Thyroid gland (tissue), 4 donors: ENCODE results near the gene MAP7D1.

Experiments used
- POLR2A ChIP-seq, 2 donors: fragments of 450-650 bp; IDR thresholded peaks; one replicate each; pipeline ENCODE4 v1.6.1; 2017; ENCODE audit warnings: antibody characterized with exemption in 2 of 2, mild to moderate bottlenecking in 2 of 2, moderate library complexity in 1 of 2
- TF ChIP-seq, protein P1 (sequence below), 6 experiments: fragments of 200-600 bp in 3 of 6; fragments of 450-650 bp in 3 of 6; sonication (generic) in 3 of 6; IDR thresholded peaks; one replicate each; pipeline ENCODE4 v1.5.1; 2016 to 2019; ENCODE audit warnings: antibody characterized with exemption in 6 of 6, mild to moderate bottlenecking in 2 of 6, inconsistent platforms in 1 of 6, moderate library complexity in 1 of 6

DNA sequence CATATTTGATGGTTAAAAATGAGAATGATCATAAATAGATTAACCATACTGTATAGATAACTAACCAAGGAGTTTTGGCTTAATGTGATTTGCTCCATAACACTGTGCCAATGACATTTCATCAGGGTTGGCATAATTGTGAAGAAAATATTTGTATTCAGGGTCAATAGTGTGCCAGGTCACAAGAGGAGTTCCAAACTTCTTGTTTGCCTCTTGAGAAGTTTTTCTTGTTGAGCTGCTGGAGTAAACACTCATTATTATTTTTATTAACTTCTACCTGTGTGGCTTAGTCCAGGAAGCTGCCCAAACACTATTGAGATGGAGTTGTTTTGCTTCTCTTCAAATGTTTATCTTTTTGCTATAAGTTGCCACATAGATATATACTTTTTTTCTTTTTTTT lies 7.5 kb downstream of the MAP7D1 start:
- TF ChIP-seq, protein P1, sequence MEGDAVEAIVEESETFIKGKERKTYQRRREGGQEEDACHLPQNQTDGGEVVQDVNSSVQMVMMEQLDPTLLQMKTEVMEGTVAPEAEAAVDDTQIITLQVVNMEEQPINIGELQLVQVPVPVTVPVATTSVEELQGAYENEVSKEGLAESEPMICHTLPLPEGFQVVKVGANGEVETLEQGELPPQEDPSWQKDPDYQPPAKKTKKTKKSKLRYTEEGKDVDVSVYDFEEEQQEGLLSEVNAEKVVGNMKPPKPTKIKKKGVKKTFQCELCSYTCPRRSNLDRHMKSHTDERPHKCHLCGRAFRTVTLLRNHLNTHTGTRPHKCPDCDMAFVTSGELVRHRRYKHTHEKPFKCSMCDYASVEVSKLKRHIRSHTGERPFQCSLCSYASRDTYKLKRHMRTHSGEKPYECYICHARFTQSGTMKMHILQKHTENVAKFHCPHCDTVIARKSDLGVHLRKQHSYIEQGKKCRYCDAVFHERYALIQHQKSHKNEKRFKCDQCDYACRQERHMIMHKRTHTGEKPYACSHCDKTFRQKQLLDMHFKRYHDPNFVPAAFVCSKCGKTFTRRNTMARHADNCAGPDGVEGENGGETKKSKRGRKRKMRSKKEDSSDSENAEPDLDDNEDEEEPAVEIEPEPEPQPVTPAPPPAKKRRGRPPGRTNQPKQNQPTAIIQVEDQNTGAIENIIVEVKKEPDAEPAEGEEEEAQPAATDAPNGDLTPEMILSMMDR (IDR thresholded peaks at IDR 0.05) = no peak
- TF ChIP-seq POLR2A (IDR thresholded peaks at IDR 0.05) = no peak
